HEK293 (cell line): ENCODE measurements around the gene HYOU1.

Experiments
- CTCF ChIP-seq: fragments of 450-650 bp; formaldehyde crosslinking; IDR thresholded peaks from 2 replicates; pipeline ENCODE4 v1.5.1; 2016; ENCODE audit warnings: missing biosample characterization, missing genetic modification characterization
- PRDM2 ChIP-seq: fragments of 450-650 bp; formaldehyde crosslinking; IDR thresholded peaks from 2 replicates; pipeline ENCODE4 v1.5.1; 2016; ENCODE audit warnings: missing biosample characterization, missing genetic modification characterization, borderline replicate concordance
- REST ChIP-seq: fragments of 450-650 bp; formaldehyde crosslinking; IDR thresholded peaks from 2 replicates; pipeline ENCODE4 v1.5.1; 2016; ENCODE audit warnings: missing biosample characterization, missing genetic modification characterization
- YY1 ChIP-seq: fragments of 450-650 bp; formaldehyde crosslinking; IDR thresholded peaks from 2 replicates; pipeline ENCODE4 v1.5.1; 2018; ENCODE audit warnings: missing biosample characterization, missing genetic modification characterization
- ZEB2 ChIP-seq: fragments of 450-650 bp; formaldehyde crosslinking; IDR thresholded peaks from 2 replicates; pipeline ENCODE4 v1.5.1; 2016; ENCODE audit warnings: missing biosample characterization, missing genetic modification characterization
- ZFP41 ChIP-seq: fragments of 450-650 bp; formaldehyde crosslinking; IDR thresholded peaks from 2 replicates; pipeline ENCODE4 v1.5.1; 2016; ENCODE audit warnings: missing biosample characterization, missing genetic modification characterization, borderline replicate concordance
- ZNF112 ChIP-seq: fragments of 450-650 bp; formaldehyde crosslinking; IDR thresholded peaks from 2 replicates; pipeline ENCODE4 v1.5.0; 2017; ENCODE audit warnings: missing biosample characterization, missing genetic modification characterization
- ZNF501 ChIP-seq: fragments of 450-650 bp; formaldehyde crosslinking; IDR thresholded peaks from 2 replicates; pipeline ENCODE4 v1.5.1; 2016; ENCODE audit warnings: missing biosample characterization, missing genetic modification characterization
- ZNF560 ChIP-seq: fragments of 450-650 bp; formaldehyde crosslinking; IDR thresholded peaks from 2 replicates; pipeline ENCODE4 v1.5.1; 2017; ENCODE audit warnings: missing biosample characterization, missing genetic modification characterization, borderline replicate concordance
- ZNF639 ChIP-seq: fragments of 450-650 bp; formaldehyde crosslinking; IDR thresholded peaks from 2 replicates; pipeline ENCODE4 v1.5.1; 2016; ENCODE audit warnings: missing biosample characterization, missing genetic modification characterization
- ZSCAN30 ChIP-seq: fragments of 450-650 bp; IDR thresholded peaks from 2 replicates; pipeline ENCODE4 v1.5.1; 2018; ENCODE audit warnings: missing biosample characterization, mild to moderate bottlenecking, missing genetic modification characterization, moderate library complexity

GRCh38 chr11:119065369-119065768 lies 8.4 kb upstream of the HYOU1 start:
- TF ChIP-seq ZEB2 (no peak), REST (tag by site-specific recombination) (no peak), CTCF (tag by site-specific recombination) (no peak), ZSCAN30 (tag by site-specific recombination) (no peak), PRDM2 (no peak), YY1 (tag by site-specific recombination) (no peak), ZNF501 (no peak), ZNF639 (tag by site-specific recombination) (no peak), ZFP41 (tag by site-specific recombination) (no peak), ZNF112 (no peak), ZNF560 (tag by site-specific recombination) (no peak)
